SK-N-SH (cell line): ENCODE results near the gene FERD3L.

Experiments used
- EP300 ChIP-seq, 2 experiments: IDR thresholded peaks; 2 replicates each; pipeline versions ENCODE4 v1.4.0 to v1.6.1; 2012; ENCODE audit warnings: borderline replicate concordance in 1 of 2, low read depth in 1 of 2, low read length in 1 of 2
- EZH2phosphoT487 ChIP-seq: fragments of 200-600 bp; sonication (generic); IDR thresholded peaks from 2 replicates; pipeline ENCODE4 v1.6.1; 2017; ENCODE audit warnings: low read depth, mixed run types, mild to moderate bottlenecking, antibody characterized with exemption, moderate library complexity, borderline replicate concordance
- FOXJ3 ChIP-seq: sonication (generic); formaldehyde crosslinking; IDR thresholded peaks from 2 replicates; pipeline ENCODE4 v1.5.1; 2020; ENCODE audit warnings: mild to moderate bottlenecking, missing genetic modification reagents
- NFIC ChIP-seq: IDR thresholded peaks from 2 replicates; pipeline ENCODE4 v1.4.0; 2012; ENCODE audit warnings: borderline replicate concordance
- NRF1 ChIP-seq: IDR thresholded peaks from 2 replicates; pipeline ENCODE4 v1.6.1; 2012; ENCODE audit warnings: low read depth, mild to moderate bottlenecking, low read length
- POLR2AphosphoS5 ChIP-seq: IDR thresholded peaks from 2 replicates; pipeline ENCODE4 v1.6.1; 2012; ENCODE audit warnings: low read depth, low read length
- RCOR1 ChIP-seq: fragments of 150-350 bp; IDR thresholded peaks from 2 replicates; pipeline ENCODE4 v1.6.1; 2017; ENCODE audit warnings: antibody characterized with exemption, low read length
- RFX5 ChIP-seq: IDR thresholded peaks from 2 replicates; pipeline ENCODE4 v1.6.1; 2012; ENCODE audit warnings: mild to moderate bottlenecking, improper control_type of control experiment, low read length
- SIN3A ChIP-seq: IDR thresholded peaks from 2 replicates; pipeline ENCODE4 v1.6.1; 2012; ENCODE audit warnings: low read depth, mild to moderate bottlenecking, low read length, moderate library complexity, borderline replicate concordance
- YY1 ChIP-seq: IDR thresholded peaks from 2 replicates; pipeline ENCODE4 v1.4.0; 2012; ENCODE audit warnings: low read depth, mild to moderate bottlenecking
- TF ChIP-seq, protein P1 (sequence below): IDR thresholded peaks from 2 replicates; pipeline ENCODE4 v1.4.0; 2012; ENCODE audit warnings: low read depth
- TF ChIP-seq, protein P2 (sequence below): fragments of 200-600 bp; sonication (generic); IDR thresholded peaks from 2 replicates; pipeline ENCODE4 v1.6.1; 2017; ENCODE audit warnings: antibody characterized with exemption, mild to moderate bottlenecking, moderate library complexity
- TF ChIP-seq, protein P3 (sequence below): IDR thresholded peaks from 2 replicates; pipeline ENCODE4; 2012
- TF ChIP-seq, protein P4 (sequence below): IDR thresholded peaks from 2 replicates; pipeline ENCODE4 v1.6.1; 2012; ENCODE audit warnings: mild to moderate bottlenecking, low read depth, low read length, moderate library complexity

DNA sequence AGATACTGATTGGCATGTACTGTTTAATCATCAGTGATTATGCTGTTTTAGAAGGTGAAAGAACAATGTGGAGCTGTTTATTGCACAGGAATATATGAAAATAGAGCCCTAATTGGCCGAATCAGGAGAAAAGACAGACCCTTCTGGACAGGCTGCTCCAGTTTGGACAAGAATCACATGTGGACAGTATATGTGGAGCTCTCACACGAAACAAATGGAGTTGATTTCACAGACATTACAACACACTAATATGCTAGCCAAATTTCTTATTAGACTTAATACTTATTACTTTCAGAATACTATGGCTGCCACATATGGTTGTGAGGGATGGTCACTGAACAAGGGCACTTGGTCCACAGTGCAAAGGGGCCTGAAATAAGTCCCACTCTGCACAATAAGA is 43.3 kb downstream of the FERD3L start:
- TF ChIP-seq POLR2AphosphoS5 = no peak
- no peak for TF ChIP-seq NFIC
- no peak for TF ChIP-seq EP300 (IDR thresholded peaks at IDR 0.05; ENCODE audit: borderline replicate concordance in 1 of 2, low read depth in 1 of 2, low read length in 1 of 2)
- TF ChIP-seq, protein P1, sequence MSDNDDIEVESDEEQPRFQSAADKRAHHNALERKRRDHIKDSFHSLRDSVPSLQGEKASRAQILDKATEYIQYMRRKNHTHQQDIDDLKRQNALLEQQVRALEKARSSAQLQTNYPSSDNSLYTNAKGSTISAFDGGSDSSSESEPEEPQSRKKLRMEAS = no peak
- no peak for TF ChIP-seq YY1
- TF ChIP-seq, protein P2, sequence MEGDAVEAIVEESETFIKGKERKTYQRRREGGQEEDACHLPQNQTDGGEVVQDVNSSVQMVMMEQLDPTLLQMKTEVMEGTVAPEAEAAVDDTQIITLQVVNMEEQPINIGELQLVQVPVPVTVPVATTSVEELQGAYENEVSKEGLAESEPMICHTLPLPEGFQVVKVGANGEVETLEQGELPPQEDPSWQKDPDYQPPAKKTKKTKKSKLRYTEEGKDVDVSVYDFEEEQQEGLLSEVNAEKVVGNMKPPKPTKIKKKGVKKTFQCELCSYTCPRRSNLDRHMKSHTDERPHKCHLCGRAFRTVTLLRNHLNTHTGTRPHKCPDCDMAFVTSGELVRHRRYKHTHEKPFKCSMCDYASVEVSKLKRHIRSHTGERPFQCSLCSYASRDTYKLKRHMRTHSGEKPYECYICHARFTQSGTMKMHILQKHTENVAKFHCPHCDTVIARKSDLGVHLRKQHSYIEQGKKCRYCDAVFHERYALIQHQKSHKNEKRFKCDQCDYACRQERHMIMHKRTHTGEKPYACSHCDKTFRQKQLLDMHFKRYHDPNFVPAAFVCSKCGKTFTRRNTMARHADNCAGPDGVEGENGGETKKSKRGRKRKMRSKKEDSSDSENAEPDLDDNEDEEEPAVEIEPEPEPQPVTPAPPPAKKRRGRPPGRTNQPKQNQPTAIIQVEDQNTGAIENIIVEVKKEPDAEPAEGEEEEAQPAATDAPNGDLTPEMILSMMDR = no peak
- TF ChIP-seq RCOR1 = no peak
- no peak for TF ChIP-seq FOXJ3
- TF ChIP-seq, protein P3, sequence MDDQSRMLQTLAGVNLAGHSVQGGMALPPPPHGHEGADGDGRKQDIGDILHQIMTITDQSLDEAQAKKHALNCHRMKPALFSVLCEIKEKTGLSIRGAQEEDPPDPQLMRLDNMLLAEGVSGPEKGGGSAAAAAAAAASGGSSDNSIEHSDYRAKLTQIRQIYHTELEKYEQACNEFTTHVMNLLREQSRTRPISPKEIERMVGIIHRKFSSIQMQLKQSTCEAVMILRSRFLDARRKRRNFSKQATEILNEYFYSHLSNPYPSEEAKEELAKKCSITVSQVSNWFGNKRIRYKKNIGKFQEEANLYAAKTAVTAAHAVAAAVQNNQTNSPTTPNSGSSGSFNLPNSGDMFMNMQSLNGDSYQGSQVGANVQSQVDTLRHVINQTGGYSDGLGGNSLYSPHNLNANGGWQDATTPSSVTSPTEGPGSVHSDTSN = no peak
- no peak for TF ChIP-seq EZH2phosphoT487
- TF ChIP-seq SIN3A = no peak
- no peak for TF ChIP-seq RFX5
- TF ChIP-seq, protein P4, sequence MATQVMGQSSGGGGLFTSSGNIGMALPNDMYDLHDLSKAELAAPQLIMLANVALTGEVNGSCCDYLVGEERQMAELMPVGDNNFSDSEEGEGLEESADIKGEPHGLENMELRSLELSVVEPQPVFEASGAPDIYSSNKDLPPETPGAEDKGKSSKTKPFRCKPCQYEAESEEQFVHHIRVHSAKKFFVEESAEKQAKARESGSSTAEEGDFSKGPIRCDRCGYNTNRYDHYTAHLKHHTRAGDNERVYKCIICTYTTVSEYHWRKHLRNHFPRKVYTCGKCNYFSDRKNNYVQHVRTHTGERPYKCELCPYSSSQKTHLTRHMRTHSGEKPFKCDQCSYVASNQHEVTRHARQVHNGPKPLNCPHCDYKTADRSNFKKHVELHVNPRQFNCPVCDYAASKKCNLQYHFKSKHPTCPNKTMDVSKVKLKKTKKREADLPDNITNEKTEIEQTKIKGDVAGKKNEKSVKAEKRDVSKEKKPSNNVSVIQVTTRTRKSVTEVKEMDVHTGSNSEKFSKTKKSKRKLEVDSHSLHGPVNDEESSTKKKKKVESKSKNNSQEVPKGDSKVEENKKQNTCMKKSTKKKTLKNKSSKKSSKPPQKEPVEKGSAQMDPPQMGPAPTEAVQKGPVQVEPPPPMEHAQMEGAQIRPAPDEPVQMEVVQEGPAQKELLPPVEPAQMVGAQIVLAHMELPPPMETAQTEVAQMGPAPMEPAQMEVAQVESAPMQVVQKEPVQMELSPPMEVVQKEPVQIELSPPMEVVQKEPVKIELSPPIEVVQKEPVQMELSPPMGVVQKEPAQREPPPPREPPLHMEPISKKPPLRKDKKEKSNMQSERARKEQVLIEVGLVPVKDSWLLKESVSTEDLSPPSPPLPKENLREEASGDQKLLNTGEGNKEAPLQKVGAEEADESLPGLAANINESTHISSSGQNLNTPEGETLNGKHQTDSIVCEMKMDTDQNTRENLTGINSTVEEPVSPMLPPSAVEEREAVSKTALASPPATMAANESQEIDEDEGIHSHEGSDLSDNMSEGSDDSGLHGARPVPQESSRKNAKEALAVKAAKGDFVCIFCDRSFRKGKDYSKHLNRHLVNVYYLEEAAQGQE = no peak
- TF ChIP-seq NRF1 = no peak
